Measurements from ENCODE around the gene RNF8.

DNA sequence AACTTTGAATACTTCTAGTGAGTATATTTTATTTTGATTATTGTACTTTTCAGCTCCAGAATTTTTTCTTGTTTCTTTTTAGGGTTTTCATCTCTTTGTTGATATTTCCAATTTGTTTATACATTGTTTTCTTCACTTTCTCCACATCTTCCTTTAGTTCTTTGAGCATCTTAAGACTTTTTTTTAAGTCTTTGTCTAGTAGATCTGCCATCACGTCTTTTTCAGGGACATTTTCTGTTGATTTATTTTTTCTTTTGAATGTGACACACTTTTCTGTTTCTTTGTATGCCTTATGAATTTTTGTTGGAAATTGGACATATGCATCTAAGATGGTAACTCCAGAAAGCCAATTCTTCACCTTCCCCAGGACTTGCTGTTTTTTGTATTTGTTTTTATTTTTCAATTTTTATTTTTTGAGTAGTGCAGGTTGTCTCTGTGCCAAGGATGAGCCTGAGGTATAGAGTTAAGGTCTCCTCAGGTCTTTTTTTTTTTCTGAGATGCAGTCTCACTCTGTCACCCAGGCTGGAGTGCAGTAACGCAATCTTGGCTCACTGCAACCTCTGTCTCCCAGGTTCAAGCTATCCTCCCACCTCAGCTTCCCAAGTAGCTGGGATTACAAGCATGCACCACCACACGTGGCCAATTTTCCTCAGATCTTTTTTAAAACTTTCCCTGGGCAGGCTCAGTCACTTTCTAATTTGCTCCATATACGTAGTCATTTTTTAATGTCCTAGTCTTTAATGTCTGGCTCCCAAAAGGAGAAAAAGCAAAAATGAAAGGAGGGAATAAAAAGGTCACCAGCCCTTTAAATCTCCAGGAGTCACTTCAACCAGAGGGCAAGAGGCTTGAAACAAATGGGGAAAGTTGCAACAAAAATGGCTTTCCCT lies 72.5 kb downstream of the RNF8 start:
- TF ChIP-seq POLR2A (IDR thresholded peaks at IDR 0.05; ENCODE audit: low read depth, low read length) (no peak), JUN (IDR thresholded peaks at IDR 0.05; ENCODE audit: borderline replicate concordance, insufficient read depth, insufficient read length, low read depth) (no peak), POLR2AphosphoS5 (IDR thresholded peaks at IDR 0.05; ENCODE audit: insufficient read depth, low read depth, low read length) (no peak), EZH2 (IDR thresholded peaks at IDR 0.05; ENCODE audit: borderline replicate concordance, low read depth, low read length, severe bottlenecking) (no peak)
- TF ChIP-seq, protein P1, sequence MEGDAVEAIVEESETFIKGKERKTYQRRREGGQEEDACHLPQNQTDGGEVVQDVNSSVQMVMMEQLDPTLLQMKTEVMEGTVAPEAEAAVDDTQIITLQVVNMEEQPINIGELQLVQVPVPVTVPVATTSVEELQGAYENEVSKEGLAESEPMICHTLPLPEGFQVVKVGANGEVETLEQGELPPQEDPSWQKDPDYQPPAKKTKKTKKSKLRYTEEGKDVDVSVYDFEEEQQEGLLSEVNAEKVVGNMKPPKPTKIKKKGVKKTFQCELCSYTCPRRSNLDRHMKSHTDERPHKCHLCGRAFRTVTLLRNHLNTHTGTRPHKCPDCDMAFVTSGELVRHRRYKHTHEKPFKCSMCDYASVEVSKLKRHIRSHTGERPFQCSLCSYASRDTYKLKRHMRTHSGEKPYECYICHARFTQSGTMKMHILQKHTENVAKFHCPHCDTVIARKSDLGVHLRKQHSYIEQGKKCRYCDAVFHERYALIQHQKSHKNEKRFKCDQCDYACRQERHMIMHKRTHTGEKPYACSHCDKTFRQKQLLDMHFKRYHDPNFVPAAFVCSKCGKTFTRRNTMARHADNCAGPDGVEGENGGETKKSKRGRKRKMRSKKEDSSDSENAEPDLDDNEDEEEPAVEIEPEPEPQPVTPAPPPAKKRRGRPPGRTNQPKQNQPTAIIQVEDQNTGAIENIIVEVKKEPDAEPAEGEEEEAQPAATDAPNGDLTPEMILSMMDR (IDR thresholded peaks at IDR 0.05; ENCODE audit: extremely low read depth in 1 of 2, insufficient read depth in 1 of 2, low read depth in 1 of 2, low read length in 2 of 2), result no peak
- TF ChIP-seq, protein P2, sequence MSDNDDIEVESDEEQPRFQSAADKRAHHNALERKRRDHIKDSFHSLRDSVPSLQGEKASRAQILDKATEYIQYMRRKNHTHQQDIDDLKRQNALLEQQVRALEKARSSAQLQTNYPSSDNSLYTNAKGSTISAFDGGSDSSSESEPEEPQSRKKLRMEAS (IDR thresholded peaks at IDR 0.05; ENCODE audit: insufficient read depth, insufficient read length), result no peak
